ENCODE data around the gene GUCY1B1.

GUCY1B1 gene

GRCh38 chr4:155766622-155767021, 7.8 kb downstream of the GUCY1B1 start:
- no peak overlapping the region for H3K4me3 ChIP-seq (replicated peaks; ENCODE audit: low read depth, low read length)
- no peak for TF ChIP-seq CTCF (IDR thresholded peaks at IDR 0.05; ENCODE audit: low read depth, low read length, missing control alignments)
- DNase-seq (ENCODE audit: extremely low read depth, low read depth) = no peak

- TF ChIP-seq CTCF (IDR thresholded peaks at IDR 0.05; ENCODE audit: low read depth, low read length, missing control alignments) = no peak
- no peak for DNase-seq (ENCODE audit: extremely low read depth, low read depth)
- H3K4me3 ChIP-seq (replicated peaks; ENCODE audit: low read depth, low read length) = no peak overlapping the region
These were observed 9.5 kb downstream of the GUCY1B1 start for GRCh38 chr4:155768370-155768769.

GRCh38 chr4:155769090-155769489, 10.3 kb downstream of the GUCY1B1 start:
- DNase-seq (ENCODE audit: extremely low read depth, low read depth) = no peak
- H3K4me3 ChIP-seq (replicated peaks; ENCODE audit: low read depth, low read length) = no peak overlapping the region
- no peak for TF ChIP-seq CTCF (IDR thresholded peaks at IDR 0.05; ENCODE audit: low read depth, low read length, missing control alignments)

DNA sequence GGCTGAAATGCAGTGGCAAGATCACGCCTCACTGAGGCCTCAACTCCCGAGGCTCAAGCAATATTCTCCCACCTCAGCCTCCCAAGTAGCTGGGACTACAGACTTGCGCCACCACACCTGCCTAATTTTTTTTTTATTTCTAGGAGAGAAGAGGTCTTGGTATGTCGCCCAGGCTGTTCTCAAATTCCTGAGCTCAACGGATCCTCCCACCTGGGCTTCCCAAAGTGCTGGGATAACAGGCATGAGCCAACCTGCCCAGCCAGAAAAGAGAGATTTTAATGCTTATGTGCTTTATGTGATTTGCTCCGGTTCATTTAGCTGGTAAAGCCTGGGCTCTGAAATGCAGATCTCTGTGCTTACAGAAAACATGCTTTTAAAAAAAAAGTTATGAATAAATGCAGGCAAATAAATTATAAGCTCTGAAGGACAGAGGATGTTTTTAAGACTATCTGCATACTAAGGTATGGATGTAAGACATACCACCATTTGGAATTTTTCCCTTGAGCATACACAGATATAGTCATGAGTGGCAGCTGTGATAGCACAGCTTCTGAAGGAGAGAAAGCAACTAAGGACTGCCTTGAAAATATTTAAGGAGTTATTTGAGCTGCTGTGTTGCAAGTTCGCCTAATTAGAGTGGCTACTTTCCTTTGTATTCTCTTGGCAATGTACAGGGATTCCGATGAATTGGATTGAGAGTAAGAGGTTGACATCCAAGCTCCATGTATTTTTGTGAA, 13.8 kb downstream of the GUCY1B1 start:
- no peak for TF ChIP-seq CTCF (IDR thresholded peaks at IDR 0.05; ENCODE audit: low read depth, low read length, missing control alignments)
- no peak for DNase-seq (ENCODE audit: extremely low read depth, low read depth)
- no peak overlapping the region for H3K4me3 ChIP-seq (replicated peaks; ENCODE audit: low read depth, low read length)

- no peak for DNase-seq (ENCODE audit: extremely low read depth, low read depth)
- no peak for TF ChIP-seq CTCF (IDR thresholded peaks at IDR 0.05; ENCODE audit: low read depth, low read length, missing control alignments)
- no peak overlapping the region for H3K4me3 ChIP-seq (replicated peaks; ENCODE audit: low read depth, low read length)
These were observed 14.5 kb downstream of the GUCY1B1 start for GRCh38 chr4:155773196-155773800.

DNA sequence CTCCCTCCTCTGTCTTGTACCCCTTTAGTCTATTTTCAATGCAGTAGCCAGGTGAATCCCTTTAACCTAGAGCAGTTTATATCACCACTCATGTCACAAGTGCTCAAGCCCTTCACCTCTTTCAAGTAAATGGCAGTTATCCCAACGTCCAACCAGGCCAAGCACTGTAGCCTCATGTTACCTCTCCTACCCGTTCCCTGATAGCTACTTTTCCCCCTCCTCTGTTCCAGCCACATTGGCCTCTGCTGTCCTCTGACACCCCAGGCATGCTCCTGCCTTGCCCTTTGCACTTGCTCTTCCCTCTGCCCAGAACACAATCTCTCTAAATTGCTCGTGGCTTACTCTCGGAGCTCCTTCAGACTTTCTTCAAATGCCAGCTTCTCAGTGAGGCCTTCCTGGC, 15.2 kb downstream of the GUCY1B1 start:
- no peak overlapping the region for H3K4me3 ChIP-seq (replicated peaks; ENCODE audit: low read depth, low read length)
- TF ChIP-seq CTCF (IDR thresholded peaks at IDR 0.05; ENCODE audit: low read depth, low read length, missing control alignments) = no peak
- no peak for DNase-seq (ENCODE audit: extremely low read depth, low read depth)

All from HFF-Myc (cell line).